Measurements from ENCODE around the gene STX1B.
"Not testable (repeated sequence)": the region's sequence is repeated elsewhere in the genome, so short reads cannot be mapped to it uniquely, and the experiment has no call there.

Gene STX1B

DNA sequence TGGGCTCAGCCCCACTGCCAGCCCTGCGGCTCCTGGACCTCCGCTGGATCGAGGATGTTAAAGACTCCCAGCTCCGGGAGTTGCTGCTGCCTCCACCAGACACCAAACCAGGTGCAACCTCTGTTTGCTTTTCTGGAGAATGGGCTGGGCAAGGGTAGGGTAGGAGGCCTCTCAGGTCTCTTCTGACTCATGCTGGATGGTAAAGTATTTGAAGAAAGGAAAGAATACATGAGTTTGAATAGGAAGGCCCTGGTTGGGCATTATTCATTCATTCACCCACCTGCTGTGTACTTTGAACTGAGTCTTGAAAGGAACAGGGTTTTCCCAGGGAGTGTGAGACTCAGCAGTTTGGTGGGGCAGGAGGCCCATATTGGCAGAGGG lies 68.0 kb downstream of the STX1B start:
- DNase-seq (ENCODE audit: low read depth, low spot score): no peak
- TF ChIP-seq EZH2 (IDR thresholded peaks at IDR 0.05): no peak
- Histone ChIP-seq H3K4me3 (no peak overlapping the region), H3K9me3 (ENCODE audit: low read depth, low read length) (no peaks in the 10 kb centered on the region), H3K27ac (no peak overlapping the region), H3K36me3 (ENCODE audit: insufficient read depth, low read length) (peaks cover 28% of the 10 kb centered on the region), H3K9ac (ENCODE audit: insufficient read length) (no peak overlapping the region)

GRCh38 chr16:30941600-30942425 lies 68.6 kb downstream of the STX1B start:
- Histone ChIP-seq H3K9me3 (ENCODE audit: low read depth, low read length) (no peaks in the 10 kb centered on the region), H3K4me3 (no peak overlapping the region), H3K27ac (no peak overlapping the region), H3K36me3 (ENCODE audit: insufficient read depth, low read length) (peaks cover 30% of the 10 kb centered on the region), H3K9ac (ENCODE audit: insufficient read length) (no peak overlapping the region)
- TF ChIP-seq FOXP2 (optimal IDR thresholded peaks at IDR 0.05; ENCODE audit: control extremely low read depth, extremely low read length, insufficient read depth) (no peak), POLR2AphosphoS5 (IDR thresholded peaks at IDR 0.05; ENCODE audit: borderline replicate concordance, low read depth, low read length) (no peak), EZH2 (IDR thresholded peaks at IDR 0.05) (no peak)
- DNase-seq (ENCODE audit: low read depth, low spot score): no peak

DNA sequence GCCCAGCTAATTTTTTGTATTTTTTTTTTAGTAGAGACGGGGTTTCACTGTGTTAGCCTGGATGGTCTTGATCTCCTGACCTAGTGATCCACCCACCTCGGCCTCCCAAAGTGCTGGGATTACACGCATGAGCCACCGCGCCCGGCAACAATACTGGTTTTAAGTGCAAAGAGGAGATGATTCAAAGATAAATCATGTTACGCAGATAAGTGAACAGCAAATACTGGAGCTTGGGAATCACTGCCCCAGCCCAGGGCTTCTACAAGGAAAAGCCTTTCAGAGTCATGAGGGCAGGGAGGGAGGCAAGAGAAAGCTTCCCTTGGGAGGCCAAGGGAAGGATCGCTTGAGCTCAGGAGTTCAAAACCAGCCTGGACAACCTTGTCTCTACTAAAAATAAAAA lies 70.9 kb downstream of the STX1B start:
- not testable (repeated sequence) for H3K9me3 ChIP-seq (ENCODE audit: low read depth, low read length); H3K27ac ChIP-seq; H3K4me3 ChIP-seq; DNase-seq (ENCODE audit: low read depth, low spot score); H3K9ac ChIP-seq (ENCODE audit: insufficient read length)
- peaks cover 27% of the 10 kb centered on the region for H3K36me3 ChIP-seq (ENCODE audit: insufficient read depth, low read length)
